MCF 10A (cell line): ENCODE results near the gene TDRD9. TPM values are rescaled to one million over a fixed set of nuclear protein-coding genes. Genes with fewer than 3 reads are reported as not detected.

Experiments
- BruUV-seq: library from RNA; stranded (reverse); fragments of 400-500 nt; replicated peaks from 2 replicates; lab custom pipeline; 2021; lab: Mats Ljungman, UMichigan
- CTCF ChIA-PET: fragments of 300-600 bp; sonication (Branson Sonifier 250); formaldehyde crosslinking; extraction: SDS; loops from one replicate; lab custom pipeline; 2021; ENCODE audit warnings: antibody characterized with exemption, inconsistent platforms; lab: Yijun Ruan, JAX
- POLR2A ChIA-PET: fragments of 300-600, 350-650 bp; sonication (Branson Sonifier 250); formaldehyde crosslinking; extraction: SDS; loops from one replicate; lab custom pipeline; 2020; ENCODE audit warnings: antibody characterized with exemption, inconsistent platforms; lab: Yijun Ruan, JAX
- DNase-seq: peaks from one replicate; pipeline ENCODE4 v3.0.0-alpha.2; 2018; ENCODE audit not compliant: unreplicated experiment
- H3K27ac Mint-ChIP-seq: one replicate; pipeline ENCODE4 v1.8.0; 2022; ENCODE audit warnings: mild to moderate bottlenecking, low read depth, mixed read lengths; ENCODE audit not compliant: unreplicated experiment
- H3K27me3 Mint-ChIP-seq: one replicate; pipeline ENCODE4 v1.8.0; 2022; ENCODE audit warnings: mixed read lengths; ENCODE audit not compliant: insufficient read depth, unreplicated experiment
- H3K36me3 Mint-ChIP-seq: one replicate; pipeline ENCODE4 v1.8.0; 2022; ENCODE audit warnings: mild to moderate bottlenecking, moderate library complexity, mixed read lengths; ENCODE audit not compliant: insufficient read depth, unreplicated experiment
- H3K4me1 Mint-ChIP-seq: one replicate; pipeline ENCODE4 v1.8.0; 2022; ENCODE audit warnings: mixed read lengths; ENCODE audit not compliant: insufficient read depth, unreplicated experiment
- H3K4me3 Mint-ChIP-seq: one replicate; pipeline ENCODE4 v1.8.0; 2022; ENCODE audit warnings: mild to moderate bottlenecking, moderate library complexity, mixed read lengths; ENCODE audit not compliant: unreplicated experiment
- H3K9me3 Mint-ChIP-seq: one replicate; pipeline ENCODE4 v1.8.0; 2022; ENCODE audit warnings: mixed read lengths; ENCODE audit not compliant: unreplicated experiment
- intact Hi-C: fragments of 100-400 bp; cut with micrococcal nuclease; formaldehyde crosslinking; loops from 2 replicates; pipeline ENCODE4 v1.14.1; 2022
- total RNA-seq: library from RNA; stranded (reverse); gene quantifications from 2 replicates; pipeline ENCODE4 v1.2.3, GENCODE V29; 2022
- TF ChIP-seq, protein P1 (sequence below): fragments of 200-600 bp; IDR thresholded peaks from one replicate; pipeline ENCODE4 v1.8.0; 2022; ENCODE audit warnings: antibody characterized with exemption, mild to moderate bottlenecking; ENCODE audit not compliant: unreplicated experiment

The TDRD9 gene
- total RNA-seq, 1 experiment from 2014 or later = 0.40 TPM

DNA sequence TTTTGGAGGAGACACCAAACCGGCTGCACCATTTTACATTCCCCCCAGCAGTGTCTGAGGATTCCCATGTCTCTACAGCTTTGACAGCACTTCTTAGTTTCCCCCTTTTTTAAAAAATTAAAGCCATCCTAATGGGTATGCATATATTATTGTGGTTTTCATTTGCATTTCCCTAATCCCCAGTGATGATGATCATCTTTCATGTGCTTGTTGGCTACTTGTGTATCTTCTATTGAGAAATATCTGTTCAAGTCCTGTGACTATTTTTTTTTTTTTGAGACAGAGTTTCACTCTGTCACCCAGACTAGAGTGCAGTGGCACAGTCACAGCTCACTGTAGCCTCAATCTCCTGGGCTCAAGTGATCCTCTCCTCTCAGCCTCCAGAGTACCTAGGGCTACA lies 134.0 kb downstream of the TDRD9 start:
- CTCF ChIA-PET = interaction anchor here (1.2 kb wide), 1 partner anchor 16 kb away, joined by 6 read pairs; no protein-coding TSS in a partner anchor
- no TSS peak for BruUV-seq

DNA sequence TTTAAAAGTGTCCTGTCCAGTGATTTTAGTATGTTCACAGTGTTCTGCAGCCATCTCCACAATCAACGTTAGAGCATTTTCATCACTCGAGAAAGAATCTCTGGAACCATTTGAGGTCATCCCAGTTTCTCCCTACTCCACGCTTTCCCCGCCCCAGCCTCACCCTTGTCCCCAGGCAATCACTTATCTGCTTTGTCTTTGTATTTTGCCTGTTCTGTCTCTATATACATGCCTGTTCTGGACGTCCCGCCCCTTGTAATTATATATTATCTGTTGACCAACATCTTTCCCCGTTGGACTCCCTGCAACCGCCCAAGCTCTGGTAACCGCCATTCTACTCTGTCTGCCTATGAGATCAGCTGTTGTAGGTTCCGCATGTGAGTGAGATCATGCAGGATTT lies 135.7 kb downstream of the TDRD9 start:
- BruUV-seq = no TSS peak
- H3K4me3 Mint-ChIP-seq = no peak overlapping the region
- peaks cover 6% of the 10 kb centered on the region for H3K9me3 Mint-ChIP-seq
- H3K27me3 Mint-ChIP-seq = no peaks in the 10 kb centered on the region
- intact Hi-C loops = no loop called here
- H3K36me3 Mint-ChIP-seq = no peaks in the 10 kb centered on the region
- POLR2A ChIA-PET = interaction anchor here (0.5 to 0.8 kb wide), 3 partner anchors 11 to 669 kb away, joined by 3 read pairs; no protein-coding TSS in a partner anchor
- H3K4me1 Mint-ChIP-seq = no peaks in the 10 kb centered on the region
- CTCF ChIA-PET = interaction anchor here (0.9 to 2.4 kb wide), 3 partner anchors 14 to 62 kb away, joined by 4 to 7 read pairs (median 4); no protein-coding TSS in a partner anchor
- DNase-seq = no peak
- TF ChIP-seq, protein P1, sequence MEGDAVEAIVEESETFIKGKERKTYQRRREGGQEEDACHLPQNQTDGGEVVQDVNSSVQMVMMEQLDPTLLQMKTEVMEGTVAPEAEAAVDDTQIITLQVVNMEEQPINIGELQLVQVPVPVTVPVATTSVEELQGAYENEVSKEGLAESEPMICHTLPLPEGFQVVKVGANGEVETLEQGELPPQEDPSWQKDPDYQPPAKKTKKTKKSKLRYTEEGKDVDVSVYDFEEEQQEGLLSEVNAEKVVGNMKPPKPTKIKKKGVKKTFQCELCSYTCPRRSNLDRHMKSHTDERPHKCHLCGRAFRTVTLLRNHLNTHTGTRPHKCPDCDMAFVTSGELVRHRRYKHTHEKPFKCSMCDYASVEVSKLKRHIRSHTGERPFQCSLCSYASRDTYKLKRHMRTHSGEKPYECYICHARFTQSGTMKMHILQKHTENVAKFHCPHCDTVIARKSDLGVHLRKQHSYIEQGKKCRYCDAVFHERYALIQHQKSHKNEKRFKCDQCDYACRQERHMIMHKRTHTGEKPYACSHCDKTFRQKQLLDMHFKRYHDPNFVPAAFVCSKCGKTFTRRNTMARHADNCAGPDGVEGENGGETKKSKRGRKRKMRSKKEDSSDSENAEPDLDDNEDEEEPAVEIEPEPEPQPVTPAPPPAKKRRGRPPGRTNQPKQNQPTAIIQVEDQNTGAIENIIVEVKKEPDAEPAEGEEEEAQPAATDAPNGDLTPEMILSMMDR = no peak
- no peak overlapping the region for H3K27ac Mint-ChIP-seq

More for the DNA sequence above, 134.0 kb downstream of the TDRD9 start:
- no peak overlapping the region for H3K4me3 Mint-ChIP-seq
- H3K27me3 Mint-ChIP-seq = no peaks in the 10 kb centered on the region
- no peaks in the 10 kb centered on the region for H3K36me3 Mint-ChIP-seq
- intact Hi-C loops = no loop called here
- H3K27ac Mint-ChIP-seq = no peak overlapping the region
- H3K9me3 Mint-ChIP-seq = peaks cover 5% of the 10 kb centered on the region
- no peaks in the 10 kb centered on the region for H3K4me1 Mint-ChIP-seq
- DNase-seq = no peak
- POLR2A ChIA-PET = no interaction called here
- TF ChIP-seq, protein P1 = no peak

DNA sequence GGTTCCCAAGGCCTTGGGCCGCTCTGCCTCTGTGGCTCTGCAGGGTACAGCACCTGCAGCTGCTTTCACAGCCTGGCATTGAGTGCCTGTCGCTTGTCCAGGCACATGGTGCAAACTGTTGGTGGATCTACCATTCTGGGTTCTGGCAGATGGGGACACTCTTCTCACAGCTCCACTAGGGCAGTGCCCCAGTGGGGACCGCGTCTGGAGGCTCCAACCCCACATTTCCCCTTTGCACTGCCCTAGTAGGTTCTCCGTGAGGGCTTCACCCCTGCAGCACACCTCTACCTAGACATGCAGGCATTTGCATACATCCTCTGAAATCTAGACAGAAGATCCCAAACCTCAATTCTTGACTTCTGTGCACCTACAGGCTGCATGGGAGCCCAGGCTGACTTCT lies 138.0 kb downstream of the TDRD9 start:
- no TSS peak for BruUV-seq
- no peaks in the 10 kb centered on the region for H3K27me3 Mint-ChIP-seq
- CTCF ChIA-PET = interaction anchor here (0.6 to 0.8 kb wide), 3 partner anchors 8 to 569 kb away, joined by 3 to 5 read pairs (median 3); no protein-coding TSS in a partner anchor
- H3K27ac Mint-ChIP-seq = no peak overlapping the region
- intact Hi-C loops = no loop called here
- POLR2A ChIA-PET = no interaction called here
- TF ChIP-seq, protein P1 = no peak
- H3K36me3 Mint-ChIP-seq = no peaks in the 10 kb centered on the region
- DNase-seq = no peak
- peaks cover 6% of the 10 kb centered on the region for H3K9me3 Mint-ChIP-seq
- H3K4me3 Mint-ChIP-seq = no peak overlapping the region
- no peaks in the 10 kb centered on the region for H3K4me1 Mint-ChIP-seq

DNA sequence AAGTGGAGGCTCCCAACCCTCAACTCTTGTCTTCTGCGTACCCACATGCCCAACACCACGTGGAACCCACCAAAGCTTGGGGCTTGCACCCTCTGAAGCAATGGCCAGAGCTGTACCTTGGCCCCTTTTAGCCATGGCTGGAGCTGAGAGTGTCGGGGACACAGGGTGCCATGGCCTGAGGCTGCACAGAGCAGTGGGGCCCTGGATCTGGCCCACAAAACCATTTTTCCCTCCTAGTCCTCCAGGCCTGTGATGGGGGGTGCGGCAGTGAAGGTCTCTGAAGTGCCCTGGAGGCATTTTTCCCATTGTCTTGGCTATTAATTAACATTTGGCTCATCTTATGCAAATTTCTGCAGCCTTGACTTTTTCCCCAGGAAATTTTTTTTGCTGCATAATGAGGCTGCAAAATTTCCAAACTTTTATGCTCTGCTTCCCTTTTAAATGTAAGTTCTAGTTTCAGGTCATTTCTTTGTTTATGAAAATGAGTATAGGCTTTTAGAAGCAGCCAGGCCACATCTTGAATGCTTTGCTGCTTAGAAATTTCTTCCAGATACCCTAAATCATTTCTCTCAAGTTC lies 138.6 kb downstream of the TDRD9 start:
- DNase-seq = no peak
- intact Hi-C loops = no loop called here
- H3K27me3 Mint-ChIP-seq = no peaks in the 10 kb centered on the region
- CTCF ChIA-PET = no interaction called here
- H3K4me1 Mint-ChIP-seq = no peaks in the 10 kb centered on the region
- TF ChIP-seq, protein P1 = no peak
- H3K27ac Mint-ChIP-seq = no peak overlapping the region
- peaks cover 6% of the 10 kb centered on the region for H3K9me3 Mint-ChIP-seq
- no peak overlapping the region for H3K4me3 Mint-ChIP-seq
- no peaks in the 10 kb centered on the region for H3K36me3 Mint-ChIP-seq
- POLR2A ChIA-PET = no interaction called here
- no TSS peak for BruUV-seq
